HCT116 (cell line): ENCODE results near the gene CREG2. TPM values are rescaled to one million over a fixed set of nuclear protein-coding genes. Genes with fewer than 3 reads are reported as not detected.

Source experiments
- ATAC-seq: fragments of 200-7000 bp; cut with Tn5 transposase; 2 replicates; pipeline ENCODE4 v1.9.1; 2020; ENCODE audit warnings: mild to moderate bottlenecking, moderate library complexity
- BruUV-seq: library from RNA; stranded (reverse); fragments of 400-500 nt; replicated peaks from 2 replicates; lab custom pipeline; 2021; lab: Mats Ljungman, UMichigan
- CTCF ChIA-PET: fragments of 300-600 bp; sonication (Branson Sonifier 250); formaldehyde crosslinking; loops from one replicate; lab custom pipeline; 2021; ENCODE audit warnings: antibody characterized with exemption; lab: Charles Lee
- POLR2A ChIA-PET: fragments of 300-600, 350-600 bp; sonication (Branson Sonifier 250); formaldehyde crosslinking; loops from one replicate; lab custom pipeline; 2021; ENCODE audit warnings: antibody characterized with exemption; lab: Charles Lee
- RAD21 ChIA-PET, 2 experiments: fragments of 300-600 bp; sonication (Branson Sonifier 250); formaldehyde crosslinking; loops; one replicate each; lab custom pipeline; 2023; ENCODE audit warnings: low total read pairs in 2 of 2; ENCODE audit not compliant: uncharacterized antibody in 2 of 2, unreplicated experiment in 2 of 2, low non-redundant PET in 1 of 2; lab: Charles Lee
- DNase-seq: peaks from one replicate; pipeline ENCODE4 v3.0.0-alpha.2; 2010; ENCODE audit warnings: low read depth, low spot score
- H2AFZ ChIP-seq: fragments of 200-600 bp; shearing (Covaris generic), sonication (generic); 2 replicates; pipeline ENCODE4 v1.6.1; 2017; ENCODE audit warnings: low read depth, mixed run types, mixed read lengths, antibody characterized with exemption, low read length; ENCODE audit not compliant: poor library complexity, severe bottlenecking
- H3K27ac ChIP-seq: 2 replicates; pipeline ENCODE4 v1.5.1; 2012; ENCODE audit warnings: low read depth, low read length
- H3K27me3 ChIP-seq: fragments of 200-600 bp; sonication (generic); 2 replicates; pipeline ENCODE4 v1.6.1; 2016; ENCODE audit warnings: mixed run types, low read length, mixed read lengths; ENCODE audit not compliant: insufficient read depth
- H3K36me3 ChIP-seq, 2 experiments: fragments of 200-500 bp in 1 of 2; fragments of 200-600 bp in 1 of 2; sonication (Bioruptor generic) in 1 of 2; sonication (generic) in 1 of 2; 2 replicates each; pipeline versions ENCODE4 v1.5.1 to v1.6.1; 2014 to 2016; ENCODE audit warnings: low read length in 2 of 2, inconsistent platforms in 1 of 2, mixed read lengths in 1 of 2, mixed run types in 1 of 2; ENCODE audit not compliant: insufficient read depth in 2 of 2, control insufficient read depth in 1 of 2
- H3K4me1 ChIP-seq, 2 experiments: fragments of 200-600 bp in 1 of 2; sonication (generic) in 1 of 2; 2 replicates each; pipeline versions ENCODE4 v1.5.1 to v1.6.1; 2012 to 2017; ENCODE audit warnings: low read length in 2 of 2, inconsistent platforms in 1 of 2, mild to moderate bottlenecking in 1 of 2, mixed read lengths in 1 of 2, mixed run types in 1 of 2, moderate library complexity in 1 of 2; ENCODE audit not compliant: insufficient read depth in 2 of 2, control insufficient read depth in 1 of 2
- H3K4me2 ChIP-seq: fragments of 200-600 bp; sonication (generic); 2 replicates; pipeline ENCODE4 v1.6.1; 2017; ENCODE audit warnings: mixed run types, low read length, mixed read lengths
- H3K4me3 ChIP-seq, 2 experiments: fragments of 200-600 bp in 1 of 2; sonication (generic) in 1 of 2; replicated peaks in 1 of 2; 2 replicates each; pipeline ENCODE4 v1.5.1; 2011 to 2016; ENCODE audit warnings: low read length in 2 of 2, control low read depth in 1 of 2, low read depth in 1 of 2, mild to moderate bottlenecking in 1 of 2, mixed read lengths in 1 of 2, mixed run types in 1 of 2
- H3K79me2 ChIP-seq: fragments of 200-600 bp; sonication (generic); 2 replicates; pipeline ENCODE4 v1.6.1; 2017; ENCODE audit warnings: mild to moderate bottlenecking, mixed run types, low read length, moderate library complexity, mixed read lengths; ENCODE audit not compliant: insufficient read depth
- H3K9ac ChIP-seq: fragments of 200-600 bp; sonication (generic); 2 replicates; pipeline ENCODE4 v1.6.1; 2016; ENCODE audit warnings: low read length, mixed read lengths
- H3K9me2 ChIP-seq: fragments of 200-600 bp; sonication (generic), shearing (Covaris generic); 2 replicates; pipeline ENCODE4 v1.6.1; 2017; ENCODE audit warnings: mixed run types, mild to moderate bottlenecking, moderate library complexity; ENCODE audit not compliant: insufficient read depth
- H3K9me3 ChIP-seq, 2 experiments: fragments of 200-500 bp in 1 of 2; fragments of 200-600 bp in 1 of 2; sonication (Bioruptor generic) in 1 of 2; sonication (generic) in 1 of 2; 2 replicates each; pipeline ENCODE4 v1.6.1; 2014 to 2017; ENCODE audit warnings: low read length in 2 of 2, mixed read lengths in 2 of 2, inconsistent platforms in 1 of 2, low read depth in 1 of 2, mild to moderate bottlenecking in 1 of 2, mixed run types in 1 of 2, moderate library complexity in 1 of 2; ENCODE audit not compliant: control insufficient read depth in 1 of 2, insufficient read depth in 1 of 2
- H4K20me1 ChIP-seq: fragments of 200-600 bp; sonication (generic), shearing (Covaris generic); 2 replicates; pipeline ENCODE4 v1.6.1; 2017; ENCODE audit warnings: mixed run types, mild to moderate bottlenecking, moderate library complexity; ENCODE audit not compliant: insufficient read depth
- CBX3 ChIP-seq: IDR thresholded peaks from 2 replicates; pipeline ENCODE4 v1.6.1; 2012; ENCODE audit warnings: low read depth
- ELF1 ChIP-seq: IDR thresholded peaks from 2 replicates; pipeline ENCODE4 v1.6.1; 2012; ENCODE audit warnings: low read depth, borderline replicate concordance
- EZH2 ChIP-seq: fragments of 200-600 bp; sonication (generic); IDR thresholded peaks from 2 replicates; pipeline ENCODE4 v1.6.1; 2017; ENCODE audit warnings: antibody characterized with exemption, mixed run types
- EZH2phosphoT487 ChIP-seq: fragments of 200-600 bp; IDR thresholded peaks from 2 replicates; pipeline ENCODE4 v1.6.1; 2018; ENCODE audit warnings: antibody characterized with exemption, borderline replicate concordance
- FOSL1 ChIP-seq: IDR thresholded peaks from 2 replicates; pipeline ENCODE4 v1.6.1; 2012; ENCODE audit warnings: low read depth
- POLR2A ChIP-seq: IDR thresholded peaks from 2 replicates; pipeline ENCODE4 v1.7.0; 2011; ENCODE audit warnings: borderline replicate concordance; ENCODE audit not compliant: insufficient read depth, insufficient read length; ENCODE audit errors: extremely low read depth
- POLR2AphosphoS5 ChIP-seq: IDR thresholded peaks from 2 replicates; pipeline ENCODE4 v1.6.1; 2011; ENCODE audit warnings: mild to moderate bottlenecking, low read depth, low read length, moderate library complexity
- SIN3A ChIP-seq: IDR thresholded peaks from 2 replicates; pipeline ENCODE4 v1.6.1; 2012; ENCODE audit warnings: low read depth
- TCF7L2 ChIP-seq: IDR thresholded peaks from 2 replicates; pipeline ENCODE4 v1.7.0; 2011; ENCODE audit warnings: borderline replicate concordance, inconsistent platforms; ENCODE audit not compliant: insufficient read depth, insufficient read length; ENCODE audit errors: extremely low read depth
- intact Hi-C: fragments of 100-400 bp; cut with micrococcal nuclease; formaldehyde crosslinking; loops from 2 replicates; pipeline ENCODE4 v1.10.0; 2022
- total RNA-seq: library from RNA; stranded (reverse); gene quantifications from one replicate; pipeline ENCODE4 v1.2.1, GENCODE V29; 2021; ENCODE audit not compliant: unreplicated experiment
- TF ChIP-seq, protein P1 (sequence below): IDR thresholded peaks from 2 replicates; pipeline ENCODE4 v1.6.1; 2012
- TF ChIP-seq, protein P2 (sequence below): IDR thresholded peaks from 2 replicates; pipeline ENCODE4 v1.6.1; 2011; ENCODE audit warnings: mild to moderate bottlenecking, low read length, moderate library complexity; ENCODE audit not compliant: insufficient replicate concordance; ENCODE audit errors: extremely low read depth
- TF ChIP-seq, protein P3 (sequence below): IDR thresholded peaks from 2 replicates; pipeline ENCODE4 v1.6.1; 2012
- TF ChIP-seq, protein P4 (sequence below), 3 experiments: fragments of 200-600 bp in 1 of 3; sonication (generic) in 1 of 3; IDR thresholded peaks in 2 of 3; conservative IDR thresholded peaks in 1 of 3; 2 replicates each; pipeline ENCODE4 v1.5.1; 2012 to 2017; ENCODE audit warnings: low read depth in 2 of 3, low read length in 2 of 3, antibody characterized with exemption in 1 of 3, borderline replicate concordance in 1 of 3, control low read depth in 1 of 3, mild to moderate bottlenecking in 1 of 3, mixed read lengths in 1 of 3, mixed run types in 1 of 3, moderate library complexity in 1 of 3; ENCODE audit not compliant: insufficient read depth in 1 of 3

CREG2 gene
- total RNA-seq, 1 experiment from 2014 or later = 0.12 TPM

DNA sequence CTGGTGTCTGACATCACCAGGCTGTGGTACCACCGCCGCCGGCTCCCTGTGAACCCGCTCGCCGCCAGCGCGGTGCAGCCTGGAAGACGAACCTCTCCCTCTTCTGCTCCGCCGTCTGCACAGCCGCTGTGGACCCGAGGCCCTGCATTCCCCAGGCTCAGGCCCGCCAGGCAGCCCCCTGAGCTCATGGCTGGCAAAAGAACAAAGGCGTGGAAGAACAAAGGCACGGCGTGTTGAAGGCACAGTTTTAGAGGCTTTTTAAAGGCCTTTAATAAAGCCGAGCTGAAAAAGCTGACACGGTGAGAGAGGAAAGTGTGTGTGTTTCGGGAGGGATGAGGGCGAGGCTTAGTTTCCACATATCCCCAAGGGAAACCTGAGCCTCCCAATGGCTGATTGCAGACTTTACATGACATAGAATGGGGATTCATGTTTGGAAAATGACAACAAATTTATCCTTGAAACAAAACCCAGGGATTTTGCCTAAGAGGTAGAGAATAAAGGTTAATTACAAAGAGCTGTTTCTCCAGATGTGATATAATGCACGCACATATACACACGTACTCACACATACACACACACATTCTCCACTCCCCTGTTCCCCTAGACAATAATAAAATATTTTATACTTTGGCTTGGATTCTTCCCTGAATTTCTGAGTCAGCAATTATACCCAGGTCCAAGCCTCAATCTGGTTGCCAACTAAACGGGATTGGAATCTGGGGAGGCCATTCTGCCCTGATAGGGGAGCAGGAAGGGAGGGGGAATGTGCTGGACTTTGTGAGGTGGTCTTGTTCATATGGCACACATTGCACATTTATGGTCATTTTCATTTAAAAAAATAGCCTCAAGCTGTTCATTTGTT, 47.9 kb upstream of the CREG2 start:
- CTCF ChIA-PET = no interaction called here
- DNase-seq (no peak), ATAC-seq (no peak)
- H3K4me2 ChIP-seq = no peak overlapping the region
- H3K36me3 ChIP-seq = no peaks in the 10 kb centered on the region
- H3K27ac ChIP-seq = no peak overlapping the region
- H3K9me2 ChIP-seq = no peaks in the 10 kb centered on the region
- no peaks in the 10 kb centered on the region for H3K79me2 ChIP-seq
- RAD21 ChIA-PET = no interaction called here
- TF ChIP-seq TCF7L2 = no peak
- TF ChIP-seq SIN3A = no peak
- no peak for TF ChIP-seq CBX3
- TF ChIP-seq ELF1 = no peak
- no peak for TF ChIP-seq POLR2A
- TF ChIP-seq, protein P1, sequence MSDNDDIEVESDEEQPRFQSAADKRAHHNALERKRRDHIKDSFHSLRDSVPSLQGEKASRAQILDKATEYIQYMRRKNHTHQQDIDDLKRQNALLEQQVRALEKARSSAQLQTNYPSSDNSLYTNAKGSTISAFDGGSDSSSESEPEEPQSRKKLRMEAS = no peak
- TF ChIP-seq, all 23 proteins: peak for 0
- Histone ChIP-seq H4K20me1 (no peaks in the 10 kb centered on the region), H3K9me3 (no peaks in the 10 kb centered on the region), H2AFZ (no peak overlapping the region), H3K4me3 (no peak overlapping the region), H3K4me1 (no peaks in the 10 kb centered on the region), H3K27me3 (no peaks in the 10 kb centered on the region), H3K9ac (no peak overlapping the region)
- intact Hi-C loops = no loop called here
- BruUV-seq = no TSS peak
- POLR2A ChIA-PET = no interaction called here

DNA sequence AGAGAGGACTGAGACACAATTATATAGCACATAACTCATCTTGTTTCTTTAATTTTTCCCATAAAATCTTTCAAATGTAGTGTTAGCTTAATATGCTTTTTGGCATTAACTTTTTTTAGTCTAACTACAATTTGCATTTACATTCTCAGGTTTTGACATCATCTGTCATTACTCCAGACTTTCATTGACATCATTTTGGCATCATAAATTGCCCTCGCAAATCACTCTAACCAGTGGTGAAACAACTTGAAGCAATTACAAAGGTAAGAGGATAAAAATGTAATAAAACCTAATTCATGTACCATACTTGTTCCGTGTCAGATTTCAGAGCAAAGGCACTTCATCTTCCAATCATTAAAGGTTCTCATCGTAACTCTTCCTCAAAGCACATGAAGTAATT, 46.2 kb upstream of the CREG2 start:
- intact Hi-C loops = no loop called here
- no TSS peak for BruUV-seq

More for the DNA sequence above, 46.2 kb upstream of the CREG2 start:
- Histone ChIP-seq H3K79me2 (no peaks in the 10 kb centered on the region), H2AFZ (no peak overlapping the region), H3K4me2 (no peak overlapping the region), H3K9ac (no peak overlapping the region), H3K4me1 (no peaks in the 10 kb centered on the region), H3K36me3 (no peaks in the 10 kb centered on the region), H3K9me3 (no peaks in the 10 kb centered on the region), H3K4me3 (no peak overlapping the region), H3K27ac (no peak overlapping the region), H3K27me3 (no peaks in the 10 kb centered on the region), H4K20me1 (no peaks in the 10 kb centered on the region), H3K9me2 (no peaks in the 10 kb centered on the region)
- POLR2A ChIA-PET = no interaction called here
- TF ChIP-seq POLR2A (no peak), POLR2AphosphoS5 (no peak), FOSL1 (no peak), EZH2 (no peak), CBX3 (no peak), SIN3A (no peak), EZH2phosphoT487 (no peak)
- TF ChIP-seq, protein P1 = no peak
- TF ChIP-seq, protein P2, sequence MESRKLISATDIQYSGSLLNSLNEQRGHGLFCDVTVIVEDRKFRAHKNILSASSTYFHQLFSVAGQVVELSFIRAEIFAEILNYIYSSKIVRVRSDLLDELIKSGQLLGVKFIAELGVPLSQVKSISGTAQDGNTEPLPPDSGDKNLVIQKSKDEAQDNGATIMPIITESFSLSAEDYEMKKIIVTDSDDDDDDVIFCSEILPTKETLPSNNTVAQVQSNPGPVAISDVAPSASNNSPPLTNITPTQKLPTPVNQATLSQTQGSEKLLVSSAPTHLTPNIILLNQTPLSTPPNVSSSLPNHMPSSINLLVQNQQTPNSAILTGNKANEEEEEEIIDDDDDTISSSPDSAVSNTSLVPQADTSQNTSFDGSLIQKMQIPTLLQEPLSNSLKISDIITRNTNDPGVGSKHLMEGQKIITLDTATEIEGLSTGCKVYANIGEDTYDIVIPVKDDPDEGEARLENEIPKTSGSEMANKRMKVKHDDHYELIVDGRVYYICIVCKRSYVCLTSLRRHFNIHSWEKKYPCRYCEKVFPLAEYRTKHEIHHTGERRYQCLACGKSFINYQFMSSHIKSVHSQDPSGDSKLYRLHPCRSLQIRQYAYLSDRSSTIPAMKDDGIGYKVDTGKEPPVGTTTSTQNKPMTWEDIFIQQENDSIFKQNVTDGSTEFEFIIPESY = no peak
- TF ChIP-seq, protein P3, sequence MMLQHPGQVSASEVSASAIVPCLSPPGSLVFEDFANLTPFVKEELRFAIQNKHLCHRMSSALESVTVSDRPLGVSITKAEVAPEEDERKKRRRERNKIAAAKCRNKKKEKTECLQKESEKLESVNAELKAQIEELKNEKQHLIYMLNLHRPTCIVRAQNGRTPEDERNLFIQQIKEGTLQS = no peak
- TF ChIP-seq, protein P4, sequence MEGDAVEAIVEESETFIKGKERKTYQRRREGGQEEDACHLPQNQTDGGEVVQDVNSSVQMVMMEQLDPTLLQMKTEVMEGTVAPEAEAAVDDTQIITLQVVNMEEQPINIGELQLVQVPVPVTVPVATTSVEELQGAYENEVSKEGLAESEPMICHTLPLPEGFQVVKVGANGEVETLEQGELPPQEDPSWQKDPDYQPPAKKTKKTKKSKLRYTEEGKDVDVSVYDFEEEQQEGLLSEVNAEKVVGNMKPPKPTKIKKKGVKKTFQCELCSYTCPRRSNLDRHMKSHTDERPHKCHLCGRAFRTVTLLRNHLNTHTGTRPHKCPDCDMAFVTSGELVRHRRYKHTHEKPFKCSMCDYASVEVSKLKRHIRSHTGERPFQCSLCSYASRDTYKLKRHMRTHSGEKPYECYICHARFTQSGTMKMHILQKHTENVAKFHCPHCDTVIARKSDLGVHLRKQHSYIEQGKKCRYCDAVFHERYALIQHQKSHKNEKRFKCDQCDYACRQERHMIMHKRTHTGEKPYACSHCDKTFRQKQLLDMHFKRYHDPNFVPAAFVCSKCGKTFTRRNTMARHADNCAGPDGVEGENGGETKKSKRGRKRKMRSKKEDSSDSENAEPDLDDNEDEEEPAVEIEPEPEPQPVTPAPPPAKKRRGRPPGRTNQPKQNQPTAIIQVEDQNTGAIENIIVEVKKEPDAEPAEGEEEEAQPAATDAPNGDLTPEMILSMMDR (IDR thresholded peaks at IDR 0.05 in 2 of 3, conservative IDR thresholded peaks at IDR 0.05 in 1 of 3; ENCODE audit: borderline replicate concordance in 1 of 3, insufficient read depth in 1 of 3, low read depth in 2 of 3, low read length in 2 of 3) = no peak
- no peak for ATAC-seq
- CTCF ChIA-PET = no interaction called here
- RAD21 ChIA-PET = no interaction called here
- no peak for DNase-seq
